ENCODE measurements around the gene SETDB1. TPM values are rescaled to one million over a fixed set of nuclear protein-coding genes. Genes with fewer than 3 reads are reported as not detected.

Gene SETDB1
- total RNA-seq, 1 experiment from 2014 or later, result 64.9 TPM

DNA sequence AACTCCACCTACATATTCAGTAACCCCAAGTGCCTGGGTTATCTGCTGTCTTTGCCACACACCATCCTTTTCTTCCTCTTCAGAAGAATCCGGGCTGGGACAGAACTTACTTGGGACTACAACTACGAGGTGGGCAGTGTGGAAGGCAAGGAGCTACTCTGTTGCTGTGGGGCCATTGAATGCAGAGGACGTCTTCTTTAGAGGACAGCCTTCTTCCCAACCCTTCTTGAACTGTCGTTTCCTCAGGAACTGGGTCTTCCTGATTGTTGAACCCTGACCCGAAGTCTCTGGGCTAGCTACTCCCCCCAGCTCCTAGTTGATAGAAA, 38.0 kb downstream of the SETDB1 start:
- no peak for DNase-seq
- TF ChIP-seq, protein P1, sequence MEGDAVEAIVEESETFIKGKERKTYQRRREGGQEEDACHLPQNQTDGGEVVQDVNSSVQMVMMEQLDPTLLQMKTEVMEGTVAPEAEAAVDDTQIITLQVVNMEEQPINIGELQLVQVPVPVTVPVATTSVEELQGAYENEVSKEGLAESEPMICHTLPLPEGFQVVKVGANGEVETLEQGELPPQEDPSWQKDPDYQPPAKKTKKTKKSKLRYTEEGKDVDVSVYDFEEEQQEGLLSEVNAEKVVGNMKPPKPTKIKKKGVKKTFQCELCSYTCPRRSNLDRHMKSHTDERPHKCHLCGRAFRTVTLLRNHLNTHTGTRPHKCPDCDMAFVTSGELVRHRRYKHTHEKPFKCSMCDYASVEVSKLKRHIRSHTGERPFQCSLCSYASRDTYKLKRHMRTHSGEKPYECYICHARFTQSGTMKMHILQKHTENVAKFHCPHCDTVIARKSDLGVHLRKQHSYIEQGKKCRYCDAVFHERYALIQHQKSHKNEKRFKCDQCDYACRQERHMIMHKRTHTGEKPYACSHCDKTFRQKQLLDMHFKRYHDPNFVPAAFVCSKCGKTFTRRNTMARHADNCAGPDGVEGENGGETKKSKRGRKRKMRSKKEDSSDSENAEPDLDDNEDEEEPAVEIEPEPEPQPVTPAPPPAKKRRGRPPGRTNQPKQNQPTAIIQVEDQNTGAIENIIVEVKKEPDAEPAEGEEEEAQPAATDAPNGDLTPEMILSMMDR (IDR thresholded peaks at IDR 0.05; ENCODE audit: unreplicated experiment), result no peak
- H3K4me1 Mint-ChIP-seq (ENCODE audit: low read depth, unreplicated experiment), result no peaks in the 10 kb centered on the region
- H3K9me3 Mint-ChIP-seq (ENCODE audit: low read depth, unreplicated experiment), result no peaks in the 10 kb centered on the region
- H3K36me3 Mint-ChIP-seq (ENCODE audit: insufficient read depth, unreplicated experiment), result peaks cover 91% of the 10 kb centered on the region
- H3K27me3 Mint-ChIP-seq (ENCODE audit: unreplicated experiment), result no peaks in the 10 kb centered on the region
- no peak overlapping the region for H3K4me3 Mint-ChIP-seq (ENCODE audit: low read depth, unreplicated experiment)
- H3K27ac Mint-ChIP-seq (ENCODE audit: unreplicated experiment), result peak overlapping the region; percentile 52
- BruUV-seq (replicated peaks), result TSS peak; percentile 13
- intact Hi-C loops (cut with micrococcal nuclease; ENCODE audit: unreplicated experiment), result no loop called here
- CTCF ChIA-PET, result no interaction called here

DNA sequence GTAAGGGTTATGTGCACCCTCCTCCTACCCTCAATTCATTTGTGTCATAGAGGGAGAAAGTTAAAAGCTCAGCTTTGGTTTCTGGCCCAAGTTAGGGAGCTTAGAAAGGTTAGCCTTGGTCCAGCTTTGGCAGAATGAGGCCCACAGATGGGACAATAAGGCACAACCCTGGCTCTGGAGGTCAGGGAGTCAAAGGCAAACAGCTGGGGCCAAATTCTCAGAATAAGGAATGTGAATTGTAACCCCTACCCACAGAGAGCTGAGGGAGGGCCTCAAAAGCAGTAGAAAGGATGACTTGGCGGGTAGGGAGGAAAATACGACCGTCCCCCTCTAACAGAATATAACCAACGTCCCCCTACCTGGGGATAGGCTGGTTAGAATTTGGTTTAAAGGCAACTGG, 39.4 kb downstream of the SETDB1 start:
- intact Hi-C loops (cut with micrococcal nuclease; ENCODE audit: unreplicated experiment), result no loop called here
- H3K27ac Mint-ChIP-seq (ENCODE audit: unreplicated experiment), result no peak overlapping the region
- H3K9me3 Mint-ChIP-seq (ENCODE audit: low read depth, unreplicated experiment), result no peaks in the 10 kb centered on the region
- no peak overlapping the region for H3K4me3 Mint-ChIP-seq (ENCODE audit: low read depth, unreplicated experiment)
- H3K36me3 Mint-ChIP-seq (ENCODE audit: insufficient read depth, unreplicated experiment), result peaks cover 77% of the 10 kb centered on the region
- BruUV-seq (replicated peaks), result TSS peak; percentile 46
- H3K4me1 Mint-ChIP-seq (ENCODE audit: low read depth, unreplicated experiment), result peaks cover 2% of the 10 kb centered on the region
- TF ChIP-seq, protein P1 (IDR thresholded peaks at IDR 0.05; ENCODE audit: unreplicated experiment), result no peak
- CTCF ChIA-PET, result interaction anchor here (0.7 kb wide), 1 partner anchor 289 kb away, joined by 3 read pairs; no protein-coding TSS in a partner anchor
- H3K27me3 Mint-ChIP-seq (ENCODE audit: unreplicated experiment), result no peaks in the 10 kb centered on the region
- no peak for DNase-seq

DNA sequence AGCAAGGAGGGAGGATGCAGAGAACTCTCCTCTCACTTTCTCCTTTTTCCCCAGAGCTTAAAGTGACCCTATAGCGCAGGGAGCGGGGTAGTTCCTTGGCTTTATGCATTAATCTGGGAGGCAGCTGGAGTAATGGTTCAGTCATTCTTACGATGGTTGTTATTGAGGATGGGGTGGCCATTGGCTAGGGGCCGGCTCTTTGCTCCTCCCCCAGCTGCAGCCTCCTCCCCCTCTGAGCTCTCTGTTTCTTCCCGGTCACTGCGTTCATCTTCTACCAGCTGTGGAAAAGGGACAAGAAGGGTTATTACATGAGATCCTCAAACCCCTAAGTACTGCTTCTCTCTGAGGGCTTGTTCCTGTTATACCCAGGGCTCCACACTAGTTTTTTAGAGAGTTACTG, 39.8 kb downstream of the SETDB1 start:
- intact Hi-C loops (cut with micrococcal nuclease; ENCODE audit: unreplicated experiment), result no loop called here
- H3K9me3 Mint-ChIP-seq (ENCODE audit: low read depth, unreplicated experiment), result no peaks in the 10 kb centered on the region
- BruUV-seq (replicated peaks), result no TSS peak
- CTCF ChIA-PET, result interaction anchor here (0.7 kb wide), 1 partner anchor 290 kb away, joined by 3 read pairs; no protein-coding TSS in a partner anchor
- no peak for DNase-seq
- H3K27ac Mint-ChIP-seq (ENCODE audit: unreplicated experiment), result no peak overlapping the region
- no peaks in the 10 kb centered on the region for H3K27me3 Mint-ChIP-seq (ENCODE audit: unreplicated experiment)
- TF ChIP-seq, protein P1 (IDR thresholded peaks at IDR 0.05; ENCODE audit: unreplicated experiment), result no peak
- no peak overlapping the region for H3K4me3 Mint-ChIP-seq (ENCODE audit: low read depth, unreplicated experiment)
- peaks cover 6% of the 10 kb centered on the region for H3K4me1 Mint-ChIP-seq (ENCODE audit: low read depth, unreplicated experiment)
- H3K36me3 Mint-ChIP-seq (ENCODE audit: insufficient read depth, unreplicated experiment), result peaks cover 73% of the 10 kb centered on the region

DNA sequence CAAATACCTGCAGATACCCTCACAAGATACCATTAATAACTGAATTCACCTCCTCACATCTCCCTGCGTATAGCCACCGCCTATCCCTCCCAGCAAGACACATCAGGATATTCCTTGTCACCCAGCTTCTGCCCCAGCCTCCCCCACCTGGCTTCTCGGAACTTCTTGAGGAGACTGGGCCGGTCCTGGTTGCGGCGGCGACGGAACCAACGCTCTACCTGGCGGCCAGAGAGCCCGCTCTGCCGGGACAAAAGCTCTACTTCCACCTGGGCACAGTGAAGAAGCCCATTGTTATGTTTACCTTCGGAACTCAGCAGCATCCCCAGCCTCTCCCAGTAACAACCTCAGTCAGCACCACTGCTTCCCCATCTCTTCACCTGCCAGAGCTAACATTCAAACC, 41.8 kb downstream of the SETDB1 start:
- peaks cover 68% of the 10 kb centered on the region for H3K36me3 Mint-ChIP-seq (ENCODE audit: insufficient read depth, unreplicated experiment)
- BruUV-seq (replicated peaks), result no TSS peak
- H3K27ac Mint-ChIP-seq (ENCODE audit: unreplicated experiment), result no peak overlapping the region
- no peak for DNase-seq
- no peaks in the 10 kb centered on the region for H3K9me3 Mint-ChIP-seq (ENCODE audit: low read depth, unreplicated experiment)
- no peaks in the 10 kb centered on the region for H3K27me3 Mint-ChIP-seq (ENCODE audit: unreplicated experiment)
- intact Hi-C loops (cut with micrococcal nuclease; ENCODE audit: unreplicated experiment), result no loop called here
- CTCF ChIA-PET, result no interaction called here
- TF ChIP-seq, protein P1 (IDR thresholded peaks at IDR 0.05; ENCODE audit: unreplicated experiment), result no peak
- H3K4me1 Mint-ChIP-seq (ENCODE audit: low read depth, unreplicated experiment), result peaks cover 26% of the 10 kb centered on the region
- H3K4me3 Mint-ChIP-seq (ENCODE audit: low read depth, unreplicated experiment), result no peak overlapping the region

Measured in Calu3 (cell line).